Mesenchymal stem cell (in vitro differentiated cells and primary cell): ENCODE results near the gene NDUFB3.
A peak's percentile ranks its signal among the peaks of the same experiment; 100 is the strongest.

Source experiments
- DNase-seq: peaks from one replicate; pipeline ENCODE4 v3.0.0-alpha.2; 2013
- H2AFZ ChIP-seq: one replicate; pipeline ENCODE4 v1.6.1; 2013; ENCODE audit warnings: low read depth, mild to moderate bottlenecking, control low read depth, inconsistent platforms, low read length, moderate library complexity
- H2AK5ac ChIP-seq: 2 replicates; pipeline ENCODE4 v1.6.1; 2013; ENCODE audit warnings: low read length, moderate library complexity, mild to moderate bottlenecking, inconsistent platforms; ENCODE audit not compliant: severe bottlenecking
- H2BK120ac ChIP-seq: one replicate; pipeline ENCODE4 v1.6.1; 2013; ENCODE audit warnings: low read depth, mild to moderate bottlenecking, inconsistent platforms, low read length, moderate library complexity
- H2BK12ac ChIP-seq, 2 experiments: one replicate each; pipeline ENCODE4 v1.6.1; 2013; ENCODE audit warnings: inconsistent platforms in 2 of 2, low read length in 2 of 2, mild to moderate bottlenecking in 2 of 2, moderate library complexity in 2 of 2, control low read depth in 1 of 2
- H2BK15ac ChIP-seq: one replicate; pipeline ENCODE4 v1.6.1; 2013; ENCODE audit warnings: mild to moderate bottlenecking, low read depth, inconsistent platforms; ENCODE audit not compliant: poor library complexity, severe bottlenecking
- H2BK5ac ChIP-seq: 2 replicates; pipeline ENCODE4 v1.6.1; 2013; ENCODE audit warnings: low read depth, mild to moderate bottlenecking, low read length, control low read depth, inconsistent platforms; ENCODE audit not compliant: poor library complexity, severe bottlenecking
- H3K14ac ChIP-seq, 2 experiments: one replicate each; pipeline ENCODE4 v1.6.1; 2013; ENCODE audit warnings: inconsistent platforms in 2 of 2, low read length in 2 of 2, control low read depth in 1 of 2, mild to moderate bottlenecking in 1 of 2, moderate library complexity in 1 of 2
- H3K18ac ChIP-seq, 2 experiments: one replicate each; pipeline ENCODE4 v1.6.1; 2013; ENCODE audit warnings: inconsistent platforms in 2 of 2, low read length in 2 of 2, control low read depth in 1 of 2, low read depth in 1 of 2, mild to moderate bottlenecking in 1 of 2
- H3K23ac ChIP-seq, 2 experiments: one replicate each; pipeline ENCODE4 v1.6.1; 2013; ENCODE audit warnings: inconsistent platforms in 2 of 2, low read length in 2 of 2, mild to moderate bottlenecking in 2 of 2, moderate library complexity in 2 of 2, control low read depth in 1 of 2
- H3K27ac ChIP-seq: 2 replicates; pipeline ENCODE4 v1.5.1; 2013; ENCODE audit warnings: mild to moderate bottlenecking, moderate library complexity, low read length, control low read depth, inconsistent platforms; ENCODE audit not compliant: poor library complexity, severe bottlenecking
- H3K27me3 ChIP-seq, 2 experiments: 2 replicates each; pipeline versions ENCODE4 v1.6.1 to v1.7.0; 2013; ENCODE audit warnings: low read length in 2 of 2, mild to moderate bottlenecking in 2 of 2, moderate library complexity in 2 of 2, control low read depth in 1 of 2, inconsistent platforms in 1 of 2; ENCODE audit not compliant: control insufficient read depth in 1 of 2, insufficient read depth in 1 of 2
- H3K36me3 ChIP-seq, 2 experiments: 2 replicates each; pipeline versions ENCODE4 v1.6.1 to v1.7.0; 2013; ENCODE audit warnings: low read length in 2 of 2, control low read depth in 1 of 2, inconsistent platforms in 1 of 2, low read depth in 1 of 2, mild to moderate bottlenecking in 1 of 2; ENCODE audit not compliant: insufficient read depth in 2 of 2, control insufficient read depth in 1 of 2
- H3K4ac ChIP-seq, 2 experiments: one replicate each; pipeline ENCODE4 v1.6.1; 2013; ENCODE audit warnings: inconsistent platforms in 2 of 2, low read length in 2 of 2, mild to moderate bottlenecking in 2 of 2, moderate library complexity in 2 of 2, control low read depth in 1 of 2, low read depth in 1 of 2
- H3K4me1 ChIP-seq: 2 replicates; pipeline ENCODE4 v1.6.1; 2013; ENCODE audit warnings: low read depth, low read length, control low read depth; ENCODE audit not compliant: control insufficient read depth, insufficient read depth
- H3K4me2 ChIP-seq: 2 replicates; pipeline ENCODE4 v1.6.1; 2013; ENCODE audit warnings: low read length, mild to moderate bottlenecking, inconsistent platforms; ENCODE audit not compliant: poor library complexity, severe bottlenecking
- H3K4me3 ChIP-seq, 2 experiments: 2 replicates each; pipeline versions ENCODE4 v1.5.1 to v1.7.0; 2013; ENCODE audit warnings: low read length in 2 of 2, mild to moderate bottlenecking in 2 of 2, control low read depth in 1 of 2, low read depth in 1 of 2; ENCODE audit not compliant: insufficient read depth in 1 of 2
- H3K79me1 ChIP-seq: replicated peaks from 2 replicates; pipeline ENCODE4 v1.6.1; 2013; ENCODE audit warnings: mild to moderate bottlenecking, control low read depth, low read length, inconsistent platforms; ENCODE audit not compliant: poor library complexity, severe bottlenecking
- H3K9ac ChIP-seq: 2 replicates; pipeline ENCODE4 v1.7.0; 2013; ENCODE audit warnings: mild to moderate bottlenecking, low read length, moderate library complexity
- H3K9me3 ChIP-seq: 2 replicates; pipeline ENCODE4 v1.7.0; 2013; ENCODE audit warnings: mild to moderate bottlenecking, low read length; ENCODE audit not compliant: control insufficient read depth
- H4K8ac ChIP-seq: one replicate; pipeline ENCODE4 v1.6.1; 2013; ENCODE audit warnings: inconsistent platforms, mild to moderate bottlenecking, low read length, moderate library complexity
- H4K91ac ChIP-seq: one replicate; pipeline ENCODE4 v1.6.1; 2013; ENCODE audit warnings: mild to moderate bottlenecking, low read length, inconsistent platforms
- WGBS: methylation state at CpG from one replicate; pipeline ENCODE4 v1.1.7; 2013; ENCODE audit warnings: mixed read lengths; 5-methylcytosine and 5-hydroxymethylcytosine counted together

Gene NDUFB3

DNA sequence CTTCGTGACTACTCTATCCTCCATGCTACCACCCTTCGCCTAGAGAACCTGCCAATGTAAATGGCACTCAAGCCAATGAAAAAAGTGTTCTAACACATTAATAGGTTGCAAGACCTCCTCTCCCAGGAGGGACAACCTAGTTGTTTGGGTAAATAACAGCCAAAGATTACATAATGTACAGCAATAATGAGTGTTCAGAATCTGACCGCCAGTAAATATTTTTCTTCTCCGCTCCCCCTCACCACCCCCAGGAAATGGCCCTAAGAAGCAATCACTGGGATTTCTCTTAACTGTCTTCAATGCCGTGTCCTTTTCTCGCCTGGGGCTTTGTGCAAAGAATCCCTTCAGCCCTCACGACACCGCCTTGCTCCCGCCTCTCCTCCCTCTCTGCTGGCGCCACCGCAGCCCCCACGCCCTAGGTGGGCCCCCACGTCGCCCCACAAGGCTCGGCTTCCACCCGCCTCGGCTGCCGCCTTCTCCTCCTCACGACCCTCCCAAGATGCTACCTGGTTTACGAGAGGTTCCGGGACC, 788 bp upstream of the NDUFB3 start:
- H3K4me2 ChIP-seq: peak overlapping the region; percentile 94
- H2BK5ac ChIP-seq: no peak overlapping the region
- H3K18ac ChIP-seq: peak overlapping the region in 1 of 2 experiments; percentile 59
- H3K4ac ChIP-seq: peak overlapping the region in 1 of 2 experiments; percentile 64
- peaks cover 2% of the 10 kb centered on the region for H3K79me1 ChIP-seq
- no peak overlapping the region for H4K91ac ChIP-seq
- H2BK15ac ChIP-seq: no peak overlapping the region
- H3K23ac ChIP-seq: no peak overlapping the region
- peak overlapping the region; percentile 81 for H2AFZ ChIP-seq
- H2BK120ac ChIP-seq: no peak overlapping the region
- peak overlapping the region in 1 of 2 experiments; percentile 2 for H3K14ac ChIP-seq
- H3K9me3 ChIP-seq: no peaks in the 10 kb centered on the region
- H3K27me3 ChIP-seq: no peaks in the 10 kb centered on the region
- no peak overlapping the region for H3K27ac ChIP-seq
- DNase-seq: peak; percentile 42
- H3K4me1 ChIP-seq: peaks cover 3% of the 10 kb centered on the region
- no peak overlapping the region for H2AK5ac ChIP-seq
- WGBS: 4% methylated on average over 21 of the region's 21 CpGs
- H3K9ac ChIP-seq: peak overlapping the region; percentile 94
- peak overlapping the region; percentile 91 to 94 for H3K4me3 ChIP-seq
- H2BK12ac ChIP-seq: no peak overlapping the region
- peak overlapping the region; percentile 57 for H4K8ac ChIP-seq
- no peaks in the 10 kb centered on the region for H3K36me3 ChIP-seq

- Histone ChIP-seq H3K14ac (no peak overlapping the region), H3K9ac (peak overlapping the region; percentile 94), H3K79me1 (no peaks in the 10 kb centered on the region), H3K4me1 (peaks cover 3% of the 10 kb centered on the region), H2BK5ac (no peak overlapping the region), H2BK15ac (no peak overlapping the region), H3K4ac (no peak overlapping the region), H2BK120ac (no peak overlapping the region), H3K4me2 (peak overlapping the region; percentile 66), H4K8ac (peak overlapping the region; percentile 35), H3K36me3 (no peaks in the 10 kb centered on the region), H2AFZ (no peak overlapping the region), H4K91ac (no peak overlapping the region), H2AK5ac (no peak overlapping the region), H2BK12ac (no peak overlapping the region), H3K4me3 (peak overlapping the region; percentile 44 to 94), H3K9me3 (no peaks in the 10 kb centered on the region), H3K27ac (peak overlapping the region; percentile 0), H3K23ac (no peak overlapping the region), H3K27me3 (no peaks in the 10 kb centered on the region), H3K18ac (peak overlapping the region; percentile 9 to 14)
- DNase-seq: no peak
- no CpG with 5 or more reads among the region's 5 CpGs for WGBS
These were observed 365 bp downstream of the NDUFB3 start for GRCh38 chr2:201072201-201072530.

DNA sequence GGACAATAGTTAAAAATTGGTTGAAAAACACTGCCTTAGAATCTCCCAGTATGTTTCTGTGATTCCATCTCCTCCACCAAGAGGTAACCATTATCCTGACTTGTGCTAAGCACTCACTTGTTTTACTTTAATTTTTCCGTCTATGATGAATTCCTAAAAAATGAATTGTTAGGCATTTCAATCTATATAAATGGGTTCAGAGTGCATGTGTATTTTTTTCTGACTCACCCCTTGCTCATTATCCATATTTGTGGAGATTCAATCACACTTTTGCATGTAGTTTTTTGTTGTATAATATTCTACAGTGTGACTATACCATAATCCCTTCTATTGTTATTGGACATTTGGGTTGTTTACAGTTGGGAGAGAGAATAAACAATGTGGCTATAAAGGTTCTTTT, 1.3 kb downstream of the NDUFB3 start:
- no peaks in the 10 kb centered on the region for H3K36me3 ChIP-seq
- peak overlapping the region; percentile 94 for H3K9ac ChIP-seq
- H3K4me1 ChIP-seq: peaks cover under 1% of the 10 kb centered on the region
- no peak overlapping the region for H2BK15ac ChIP-seq
- no peak overlapping the region for H2BK120ac ChIP-seq
- no peak overlapping the region for H2BK12ac ChIP-seq
- H3K79me1 ChIP-seq: no peaks in the 10 kb centered on the region
- peak overlapping the region; percentile 52 for H3K4me2 ChIP-seq
- WGBS: no CpG with 5 or more reads among the region's 1 CpG
- H3K14ac ChIP-seq: no peak overlapping the region
- H4K8ac ChIP-seq: no peak overlapping the region
- no peak overlapping the region for H3K4ac ChIP-seq
- H3K9me3 ChIP-seq: no peaks in the 10 kb centered on the region
- no peaks in the 10 kb centered on the region for H3K27me3 ChIP-seq
- H3K4me3 ChIP-seq: peak overlapping the region in 1 of 2 experiments; percentile 94
- no peak overlapping the region for H2AK5ac ChIP-seq
- no peak for DNase-seq
- no peak overlapping the region for H3K27ac ChIP-seq
- H2AFZ ChIP-seq: no peak overlapping the region
- H2BK5ac ChIP-seq: no peak overlapping the region
- H3K18ac ChIP-seq: no peak overlapping the region
- H3K23ac ChIP-seq: no peak overlapping the region
- H4K91ac ChIP-seq: no peak overlapping the region

GRCh38 chr2:201074996-201075395, 3.2 kb downstream of the NDUFB3 start:
- Histone ChIP-seq H4K91ac (no peak overlapping the region), H3K27ac (no peak overlapping the region), H3K4me3 (no peak overlapping the region), H3K4ac (no peak overlapping the region), H2AFZ (no peak overlapping the region), H2BK15ac (no peak overlapping the region), H2AK5ac (no peak overlapping the region), H3K36me3 (peaks cover 6 to 14% of the 10 kb centered on the region in 2 experiments), H3K4me1 (no peaks in the 10 kb centered on the region), H3K14ac (no peak overlapping the region), H3K79me1 (no peaks in the 10 kb centered on the region), H3K27me3 (no peaks in the 10 kb centered on the region), H3K4me2 (no peak overlapping the region), H2BK120ac (no peak overlapping the region), H3K9me3 (no peaks in the 10 kb centered on the region), H3K9ac (no peak overlapping the region), H2BK12ac (no peak overlapping the region), H4K8ac (no peak overlapping the region), H3K18ac (no peak overlapping the region), H3K23ac (no peak overlapping the region), H2BK5ac (no peak overlapping the region)
- DNase-seq: no peak
- WGBS: 95% methylated on average over 7 of the region's 7 CpGs
